HEK293 (cell line): ENCODE results near the gene NKAIN4.

Source experiments
- KLF16 ChIP-seq: fragments of 450-650 bp; formaldehyde crosslinking; IDR thresholded peaks from 2 replicates; pipeline ENCODE4 v1.5.1; 2017; ENCODE audit warnings: missing biosample characterization, missing genetic modification characterization
- MYNN ChIP-seq: fragments of 450-650 bp; formaldehyde crosslinking; IDR thresholded peaks from 2 replicates; pipeline ENCODE4 v1.5.1; 2016; ENCODE audit warnings: missing biosample characterization, missing genetic modification characterization, borderline replicate concordance
- ZNF830 ChIP-seq: fragments of 450-650 bp; IDR thresholded peaks from 2 replicates; pipeline ENCODE4 v1.5.0; 2018; ENCODE audit warnings: missing biosample characterization, missing genetic modification characterization, low read depth, mild to moderate bottlenecking, moderate library complexity
- TF ChIP-seq, protein P1 (sequence below): fragments of 450-650 bp; formaldehyde crosslinking; IDR thresholded peaks from 2 replicates; pipeline ENCODE4 v1.5.1; 2016; ENCODE audit warnings: missing biosample characterization, missing genetic modification characterization
- TF ChIP-seq, protein P2 (sequence below): fragments of 450-650 bp; formaldehyde crosslinking; IDR thresholded peaks from 2 replicates; pipeline ENCODE4 v1.5.1; 2016; ENCODE audit warnings: missing biosample characterization, missing genetic modification characterization
- TF ChIP-seq, protein P3 (sequence below): fragments of 450-650 bp; formaldehyde crosslinking; optimal IDR thresholded peaks from 2 replicates; pipeline ENCODE3; 2016; ENCODE audit warnings: missing biosample characterization, mild to moderate bottlenecking, missing genetic modification characterization

GRCh38 chr20:63295422-63295821 is 41.2 kb upstream of the NKAIN4 start:
- no peak for TF ChIP-seq KLF16 (tag by site-specific recombination)
- TF ChIP-seq, protein P1, sequence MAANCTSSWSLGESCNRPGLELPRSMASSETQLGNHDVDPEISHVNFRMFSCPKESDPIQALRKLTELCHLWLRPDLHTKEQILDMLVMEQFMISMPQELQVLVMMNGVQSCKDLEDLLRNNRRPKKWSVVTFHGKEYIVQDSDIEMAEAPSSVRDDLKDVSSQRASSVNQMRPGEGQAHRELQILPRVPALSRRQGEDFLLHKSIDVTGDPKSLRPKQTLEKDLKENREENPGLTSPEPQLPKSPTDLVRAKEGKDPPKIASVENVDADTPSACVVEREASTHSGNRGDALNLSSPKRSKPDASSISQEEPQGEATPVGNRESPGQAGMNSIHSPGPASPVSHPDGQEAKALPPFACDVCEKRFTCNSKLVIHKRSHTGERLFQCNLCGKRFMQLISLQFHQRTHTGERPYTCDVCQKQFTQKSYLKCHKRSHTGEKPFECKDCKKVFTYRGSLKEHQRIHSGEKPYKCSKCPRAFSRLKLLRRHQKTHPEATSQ, result no peak
- TF ChIP-seq, protein P2, sequence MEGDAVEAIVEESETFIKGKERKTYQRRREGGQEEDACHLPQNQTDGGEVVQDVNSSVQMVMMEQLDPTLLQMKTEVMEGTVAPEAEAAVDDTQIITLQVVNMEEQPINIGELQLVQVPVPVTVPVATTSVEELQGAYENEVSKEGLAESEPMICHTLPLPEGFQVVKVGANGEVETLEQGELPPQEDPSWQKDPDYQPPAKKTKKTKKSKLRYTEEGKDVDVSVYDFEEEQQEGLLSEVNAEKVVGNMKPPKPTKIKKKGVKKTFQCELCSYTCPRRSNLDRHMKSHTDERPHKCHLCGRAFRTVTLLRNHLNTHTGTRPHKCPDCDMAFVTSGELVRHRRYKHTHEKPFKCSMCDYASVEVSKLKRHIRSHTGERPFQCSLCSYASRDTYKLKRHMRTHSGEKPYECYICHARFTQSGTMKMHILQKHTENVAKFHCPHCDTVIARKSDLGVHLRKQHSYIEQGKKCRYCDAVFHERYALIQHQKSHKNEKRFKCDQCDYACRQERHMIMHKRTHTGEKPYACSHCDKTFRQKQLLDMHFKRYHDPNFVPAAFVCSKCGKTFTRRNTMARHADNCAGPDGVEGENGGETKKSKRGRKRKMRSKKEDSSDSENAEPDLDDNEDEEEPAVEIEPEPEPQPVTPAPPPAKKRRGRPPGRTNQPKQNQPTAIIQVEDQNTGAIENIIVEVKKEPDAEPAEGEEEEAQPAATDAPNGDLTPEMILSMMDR (tag by site-specific recombination), result peak; percentile 43; the same call in 1 of the 2 replicates
- no peak for TF ChIP-seq MYNN (tag by site-specific recombination)
- TF ChIP-seq, protein P3, sequence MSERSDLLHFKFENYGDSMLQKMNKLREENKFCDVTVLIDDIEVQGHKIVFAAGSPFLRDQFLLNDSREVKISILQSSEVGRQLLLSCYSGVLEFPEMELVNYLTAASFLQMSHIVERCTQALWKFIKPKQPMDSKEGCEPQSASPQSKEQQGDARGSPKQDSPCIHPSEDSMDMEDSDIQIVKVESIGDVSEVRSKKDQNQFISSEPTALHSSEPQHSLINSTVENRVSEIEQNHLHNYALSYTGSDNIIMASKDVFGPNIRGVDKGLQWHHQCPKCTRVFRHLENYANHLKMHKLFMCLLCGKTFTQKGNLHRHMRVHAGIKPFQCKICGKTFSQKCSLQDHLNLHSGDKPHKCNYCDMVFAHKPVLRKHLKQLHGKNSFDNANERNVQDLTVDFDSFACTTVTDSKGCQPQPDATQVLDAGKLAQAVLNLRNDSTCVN (tag by site-specific recombination), result no peak
- TF ChIP-seq ZNF830 (tag by site-specific recombination), result no peak
